GM19372 (cell line): ENCODE measurements around the gene XPNPEP2.

Source experiments
- ATAC-seq: cut with Tn5 transposase; IDR thresholded peaks from one replicate; pipeline ENCODE4 v1.9.1; 2021; ENCODE audit warnings: mild to moderate bottlenecking, low read depth, moderate library complexity; ENCODE audit not compliant: unreplicated experiment

XPNPEP2 gene, protein sequence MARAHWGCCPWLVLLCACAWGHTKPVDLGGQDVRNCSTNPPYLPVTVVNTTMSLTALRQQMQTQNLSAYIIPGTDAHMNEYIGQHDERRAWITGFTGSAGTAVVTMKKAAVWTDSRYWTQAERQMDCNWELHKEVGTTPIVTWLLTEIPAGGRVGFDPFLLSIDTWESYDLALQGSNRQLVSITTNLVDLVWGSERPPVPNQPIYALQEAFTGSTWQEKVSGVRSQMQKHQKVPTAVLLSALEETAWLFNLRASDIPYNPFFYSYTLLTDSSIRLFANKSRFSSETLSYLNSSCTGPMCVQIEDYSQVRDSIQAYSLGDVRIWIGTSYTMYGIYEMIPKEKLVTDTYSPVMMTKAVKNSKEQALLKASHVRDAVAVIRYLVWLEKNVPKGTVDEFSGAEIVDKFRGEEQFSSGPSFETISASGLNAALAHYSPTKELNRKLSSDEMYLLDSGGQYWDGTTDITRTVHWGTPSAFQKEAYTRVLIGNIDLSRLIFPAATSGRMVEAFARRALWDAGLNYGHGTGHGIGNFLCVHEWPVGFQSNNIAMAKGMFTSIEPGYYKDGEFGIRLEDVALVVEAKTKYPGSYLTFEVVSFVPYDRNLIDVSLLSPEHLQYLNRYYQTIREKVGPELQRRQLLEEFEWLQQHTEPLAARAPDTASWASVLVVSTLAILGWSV

GRCh38 chrX:129738466-129739308 lies at the start of gene XPNPEP2:
XPNPEP2 (plus strand) TSS chrX:129738979; CDS start chrX:129739214, 235 bp downstream.
- ATAC-seq, result no peak

- ATAC-seq, result no peak
Observed at GRCh38 chrX:129689796-129690195, 49.0 kb upstream of the XPNPEP2 start.

GRCh38 chrX:129690435-129690834 lies 48.3 kb upstream of the XPNPEP2 start:
- no peak for ATAC-seq

DNA sequence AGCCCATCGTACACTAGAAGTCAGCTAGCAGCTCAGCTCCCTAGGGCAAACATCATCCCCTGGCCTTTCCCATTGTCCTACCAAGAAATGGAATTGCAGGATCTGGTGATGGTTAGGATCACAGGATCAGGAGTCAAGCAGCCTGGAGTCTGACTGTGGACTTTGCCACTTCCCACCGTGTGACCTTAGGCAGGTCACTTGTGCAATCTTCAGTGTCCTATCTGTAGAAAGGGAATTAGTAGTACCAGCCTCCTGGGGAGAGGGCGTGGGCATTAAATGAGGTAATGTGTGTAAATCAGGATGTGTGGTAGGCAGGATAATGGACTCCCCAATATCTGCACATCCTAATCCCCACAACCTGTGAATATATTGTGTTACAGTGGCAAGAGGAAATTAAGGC lies 45.4 kb upstream of the XPNPEP2 start:
- ATAC-seq, result no peak

DNA sequence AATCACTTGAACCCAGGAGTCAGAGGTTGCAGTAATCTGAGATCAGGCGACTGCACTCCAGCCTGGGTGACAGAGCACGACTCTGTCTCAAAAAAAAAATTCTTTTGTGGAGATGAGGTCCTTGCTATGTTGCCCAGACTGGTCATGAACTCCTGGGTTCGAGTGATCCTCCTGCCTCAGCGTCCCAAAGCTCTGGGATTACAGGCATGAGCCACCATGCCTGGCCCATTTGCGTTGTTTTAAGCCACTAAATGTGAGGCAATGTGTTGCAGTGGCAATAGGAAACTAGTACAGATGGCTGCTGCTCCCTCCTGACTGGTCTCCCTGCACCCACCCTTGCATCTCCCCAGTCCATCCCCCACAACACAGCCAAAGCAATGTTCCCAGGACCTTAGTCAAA lies 44.0 kb upstream of the XPNPEP2 start:
- no peak for ATAC-seq

DNA sequence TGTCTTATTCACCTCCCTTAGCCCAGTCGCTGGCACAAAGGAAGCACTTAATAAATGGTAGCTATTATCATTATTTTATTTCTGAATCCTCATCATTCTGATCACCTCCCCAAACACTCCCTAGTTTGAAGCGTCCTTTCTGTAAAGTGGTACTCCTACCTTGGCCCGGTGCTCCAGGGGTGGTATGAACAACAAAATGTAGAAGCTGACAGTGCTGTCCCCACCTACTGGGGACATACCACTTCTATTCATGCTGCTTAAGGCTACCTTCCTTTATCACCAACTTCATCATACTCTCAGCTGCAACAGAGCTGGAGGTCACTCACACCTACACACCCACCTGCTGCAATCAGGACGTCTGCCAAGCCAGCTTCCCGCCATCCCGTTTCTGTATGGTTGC lies 43.2 kb upstream of the XPNPEP2 start:
- ATAC-seq, result no peak

GRCh38 chrX:129695937-129696336 lies 42.8 kb upstream of the XPNPEP2 start:
- no peak for ATAC-seq

DNA sequence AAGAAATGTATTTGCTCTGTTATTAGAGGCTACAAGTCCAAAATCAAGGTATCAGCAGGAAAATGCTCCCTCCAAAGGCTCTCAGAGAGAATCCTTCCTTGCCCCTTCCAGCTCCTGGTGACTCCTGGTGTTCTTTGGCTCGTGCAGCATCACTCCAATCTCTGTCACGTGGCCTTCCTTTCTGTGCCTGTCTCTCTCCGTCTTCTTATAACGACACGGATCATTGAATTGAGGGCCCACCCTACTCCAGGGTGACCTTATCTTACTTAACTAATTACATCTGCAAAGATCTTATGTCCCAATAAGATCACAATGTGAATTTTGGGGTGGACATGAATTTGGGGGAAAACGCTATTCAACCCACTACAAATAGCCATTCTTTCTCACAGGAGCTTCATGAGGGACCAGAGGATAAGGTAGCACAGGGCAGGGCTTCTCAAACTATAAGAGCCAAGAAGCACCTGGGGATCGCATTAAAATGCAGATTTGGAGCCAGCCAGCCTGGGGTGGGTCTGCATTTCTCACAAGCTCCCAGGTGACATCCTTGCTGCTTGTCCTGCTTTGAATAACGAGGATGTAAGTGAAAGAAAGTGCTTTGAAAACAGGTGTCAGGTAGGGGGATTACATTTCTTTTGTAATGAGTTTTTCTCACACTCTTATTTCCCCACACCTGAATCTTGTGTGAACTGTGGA lies 42.2 kb upstream of the XPNPEP2 start:
- ATAC-seq, result no peak

DNA sequence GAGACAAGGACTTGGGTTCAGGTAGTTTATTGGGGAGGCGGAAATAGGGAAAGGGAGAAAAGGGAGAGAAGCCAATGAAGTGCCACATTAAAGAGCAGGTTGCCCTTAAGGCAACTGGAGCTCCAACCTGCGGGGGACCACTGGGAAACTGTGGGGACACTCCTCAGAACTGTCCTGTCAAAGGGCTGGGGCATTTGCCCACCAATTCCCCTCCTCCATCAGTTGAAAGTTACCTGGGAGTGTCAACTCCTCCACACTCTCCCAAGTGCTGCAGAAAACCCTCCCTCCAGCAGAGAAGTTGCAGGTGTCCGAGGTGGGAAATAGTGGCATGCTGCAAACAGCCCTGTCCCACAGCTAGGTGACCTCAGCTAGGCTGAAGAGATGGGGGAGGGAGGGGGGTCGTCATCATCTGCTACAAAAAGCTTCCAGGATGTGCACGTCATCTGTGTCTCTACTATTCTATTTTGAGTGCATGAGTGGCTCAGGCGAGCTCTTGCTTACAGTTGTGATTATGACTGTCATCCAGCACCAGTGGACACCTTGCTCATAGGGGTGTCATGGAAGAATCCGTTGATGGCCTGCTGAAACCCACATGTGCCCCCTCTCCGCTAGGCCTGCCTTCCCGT lies 41.5 kb upstream of the XPNPEP2 start:
- ATAC-seq, result no peak

DNA sequence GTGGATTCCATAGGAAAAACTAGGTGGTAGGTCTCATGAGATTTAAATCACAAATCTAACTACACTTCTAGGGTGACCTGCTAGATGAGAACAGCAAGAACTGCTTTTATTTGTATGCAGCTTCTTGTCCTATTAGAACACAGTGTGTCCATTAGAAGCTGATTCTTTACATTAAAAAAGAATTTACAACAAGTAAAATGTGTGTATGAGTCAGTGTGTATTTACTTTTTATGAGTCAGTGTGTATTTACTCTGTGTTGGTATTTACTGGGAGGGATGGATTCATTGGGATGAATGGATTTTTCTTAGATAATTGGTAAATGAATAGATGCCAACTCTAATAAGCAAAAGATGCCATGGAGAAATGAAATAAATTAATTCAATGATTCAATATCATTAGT lies 40.6 kb upstream of the XPNPEP2 start:
- ATAC-seq, result no peak

GRCh38 chrX:129700536-129700935 lies 38.2 kb upstream of the XPNPEP2 start:
- no peak for ATAC-seq

- ATAC-seq, result no peak
Observed at GRCh38 chrX:129701624-129702069, 37.1 kb upstream of the XPNPEP2 start.

GRCh38 chrX:129704491-129704890 lies 34.3 kb upstream of the XPNPEP2 start:
- no peak for ATAC-seq

- no peak for ATAC-seq
Observed at GRCh38 chrX:129705377-129705925, 33.3 kb upstream of the XPNPEP2 start.

GRCh38 chrX:129705988-129706387 lies 32.8 kb upstream of the XPNPEP2 start:
- no peak for ATAC-seq

DNA sequence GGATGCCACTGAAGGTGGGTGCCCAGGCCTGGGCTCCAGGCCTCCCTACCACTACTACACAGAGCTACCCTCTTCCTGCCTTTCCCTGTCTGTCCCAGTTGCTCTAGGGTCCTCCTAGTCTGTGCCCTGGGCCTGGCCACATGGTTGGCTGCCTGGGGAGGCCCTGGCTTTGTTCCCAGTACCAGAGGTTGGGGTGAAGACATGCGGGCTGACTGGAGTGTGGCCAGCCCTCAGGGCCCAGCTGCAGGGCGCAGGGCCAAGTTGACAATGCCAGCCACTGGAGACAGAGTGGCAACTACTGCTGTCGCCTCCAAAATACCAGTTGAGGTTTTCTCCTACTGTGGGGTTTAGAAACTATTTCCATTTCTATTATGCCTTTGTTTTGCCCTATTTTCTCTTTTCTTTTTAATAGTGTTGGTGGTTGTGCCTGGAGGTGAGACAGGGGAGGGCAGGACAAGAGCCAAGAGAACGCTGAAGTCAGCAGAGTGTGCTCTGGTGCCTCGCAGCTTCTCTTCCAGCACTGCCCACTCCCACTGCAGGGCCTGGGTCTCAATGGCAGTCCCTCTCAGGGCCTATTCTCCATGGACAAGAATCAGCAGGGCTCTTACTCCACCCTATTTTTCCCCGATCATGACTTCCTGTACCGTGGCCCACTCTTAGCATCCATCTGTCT lies 32.2 kb upstream of the XPNPEP2 start:
- no peak for ATAC-seq

DNA sequence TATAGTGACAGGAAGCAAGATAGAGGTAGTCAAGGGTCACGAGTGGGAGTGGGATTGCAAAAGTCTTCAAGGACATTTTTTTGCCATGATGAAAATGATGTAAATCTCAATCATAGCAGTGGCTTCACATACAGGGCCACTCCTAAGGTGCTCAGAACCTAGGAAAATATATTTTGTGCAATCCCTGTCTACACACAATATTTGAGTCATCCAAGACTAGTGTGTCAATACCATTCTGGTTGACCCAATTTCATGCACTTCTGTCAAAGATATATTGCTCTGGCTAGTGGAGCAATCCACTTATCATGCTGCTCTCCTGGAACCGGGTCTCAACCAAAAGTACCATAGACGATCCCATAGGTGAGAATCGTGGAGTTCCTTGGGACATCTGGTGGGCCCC lies 24.2 kb upstream of the XPNPEP2 start:
- no peak for ATAC-seq

GRCh38 chrX:129716507-129716906 lies 22.3 kb upstream of the XPNPEP2 start:
- ATAC-seq, result no peak

- no peak for ATAC-seq
Observed at GRCh38 chrX:129717892-129718291, 20.9 kb upstream of the XPNPEP2 start.
